ENCODE measurements around the gene B4GALT3. TPM values are rescaled to one million over a fixed set of nuclear protein-coding genes. Genes with fewer than 3 reads are reported as not detected.

Gene B4GALT3
- total and polyA plus RNA-seq, 11 donors, result 13.4 to 40.8 (median 22.4) TPM

DNA sequence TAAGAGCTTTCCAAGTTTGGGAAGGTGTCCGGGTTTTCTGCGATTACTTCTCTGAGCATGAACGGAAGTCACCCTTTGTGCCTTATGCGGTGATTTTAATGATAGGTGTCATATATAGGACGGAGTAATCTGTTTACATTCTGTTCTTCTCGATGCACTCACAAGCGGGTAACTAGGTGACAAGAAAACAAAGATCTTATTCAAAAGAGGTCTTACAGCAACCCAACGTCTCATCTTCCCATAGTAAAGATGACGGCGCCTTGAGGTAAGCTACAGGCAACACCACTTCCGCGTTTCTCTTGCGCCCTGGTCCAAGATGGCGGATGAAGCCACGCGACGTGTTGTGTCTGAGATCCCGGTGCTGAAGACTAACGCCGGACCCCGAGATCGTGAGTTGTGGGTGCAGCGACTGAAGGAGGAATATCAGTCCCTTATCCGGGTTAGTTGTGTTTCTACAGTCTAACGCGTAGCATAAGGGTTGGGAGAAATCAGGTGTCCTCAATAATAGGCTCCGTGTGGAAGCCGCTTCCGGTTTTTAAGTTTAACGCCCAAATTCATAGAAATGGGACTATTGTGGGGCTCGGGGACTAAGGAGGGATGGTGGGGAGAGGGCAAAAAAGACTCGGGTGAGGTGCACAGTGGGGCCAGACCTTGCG is 23.5 kb downstream of the B4GALT3 start, which contains the start of gene UFC1:
Gene UFC1, plus strand, starts transcription at position 297 of the 656 bp plus-strand sequence. Its CDS starts 20 bp downstream, at position 317.
- peak within 1 kb of the TSS; percentile 79 to 99 (median 94) for H3K27ac ChIP-seq
- whole genome bisulfite sequencing, 4 donors, result 0 to 2% (median 1%) methylated on average over 33 of the region's 33 CpGs
- H3K36me3 ChIP-seq, result peaks cover 0 to 22% (median 15%) of the 10 kb centered on the region in 9 donors
- H3K9me3 ChIP-seq, result no peaks in the 10 kb centered on the region
- DNase-seq (peak; percentile 80 to 87 (median 84)), ATAC-seq (peak; percentile 90 to 95 (median 94))
- TF ChIP-seq, protein P1, sequence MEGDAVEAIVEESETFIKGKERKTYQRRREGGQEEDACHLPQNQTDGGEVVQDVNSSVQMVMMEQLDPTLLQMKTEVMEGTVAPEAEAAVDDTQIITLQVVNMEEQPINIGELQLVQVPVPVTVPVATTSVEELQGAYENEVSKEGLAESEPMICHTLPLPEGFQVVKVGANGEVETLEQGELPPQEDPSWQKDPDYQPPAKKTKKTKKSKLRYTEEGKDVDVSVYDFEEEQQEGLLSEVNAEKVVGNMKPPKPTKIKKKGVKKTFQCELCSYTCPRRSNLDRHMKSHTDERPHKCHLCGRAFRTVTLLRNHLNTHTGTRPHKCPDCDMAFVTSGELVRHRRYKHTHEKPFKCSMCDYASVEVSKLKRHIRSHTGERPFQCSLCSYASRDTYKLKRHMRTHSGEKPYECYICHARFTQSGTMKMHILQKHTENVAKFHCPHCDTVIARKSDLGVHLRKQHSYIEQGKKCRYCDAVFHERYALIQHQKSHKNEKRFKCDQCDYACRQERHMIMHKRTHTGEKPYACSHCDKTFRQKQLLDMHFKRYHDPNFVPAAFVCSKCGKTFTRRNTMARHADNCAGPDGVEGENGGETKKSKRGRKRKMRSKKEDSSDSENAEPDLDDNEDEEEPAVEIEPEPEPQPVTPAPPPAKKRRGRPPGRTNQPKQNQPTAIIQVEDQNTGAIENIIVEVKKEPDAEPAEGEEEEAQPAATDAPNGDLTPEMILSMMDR (IDR thresholded peaks at IDR 0.05), result no peak
- peak in 1 of 2 donors; percentile 33 for TF ChIP-seq POLR2A (IDR thresholded peaks at IDR 0.05)
- H3K27me3 ChIP-seq, result no peaks in the 10 kb centered on the region
- peak within 1 kb of the TSS; percentile 59 to 93 (median 80) for H3K4me3 ChIP-seq
- H3K4me1 ChIP-seq, result peaks cover 0 to 27% (median 11%) of the 10 kb centered on the region in 12 donors
- intact Hi-C loops (cut with DNase I), result loop anchor here in 2 of 10 donors (1.0 to 5.0 kb wide), 2 partner anchors 21 to 157 kb away; no protein-coding TSS in a partner anchor

DNA sequence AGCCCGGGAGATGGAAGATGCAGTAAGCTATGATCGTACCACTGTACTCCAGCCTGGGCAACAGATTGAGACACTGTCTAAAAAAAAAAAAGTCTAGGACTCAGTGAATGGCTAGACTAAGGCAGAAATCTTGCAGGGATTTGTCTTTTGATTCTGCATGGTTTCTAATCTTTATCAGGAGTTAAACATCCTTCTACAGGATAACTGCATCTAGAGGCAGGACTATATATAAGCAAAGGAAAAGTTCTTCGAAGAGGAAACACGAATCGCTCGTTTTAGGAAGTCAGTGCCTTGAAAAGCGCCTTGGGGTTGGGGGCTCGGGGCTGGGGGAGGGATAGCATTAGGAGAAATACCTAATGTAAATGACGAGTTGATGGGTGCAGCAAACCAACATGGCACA is 24.1 kb downstream of the B4GALT3 start:
- ATAC-seq (no peak), DNase-seq (no peak)
- Histone ChIP-seq H3K9me3 (no peaks in the 10 kb centered on the region), H3K27me3 (no peaks in the 10 kb centered on the region), H3K4me1 (peaks cover 0 to 21% (median 8%) of the 10 kb centered on the region in 12 donors), H3K27ac (peak overlapping the region; percentile 79 to 99 (median 94)), H3K36me3 (peaks cover 0 to 16% (median 13%) of the 10 kb centered on the region in 9 donors), H3K4me3 (peak overlapping the region; percentile 59 to 93 (median 80))
- intact Hi-C loops (cut with DNase I), result loop anchor here in 2 of 10 donors (1.0 to 5.0 kb wide), 2 partner anchors 20 to 156 kb away; no protein-coding TSS in a partner anchor
- TF ChIP-seq, protein P1 (IDR thresholded peaks at IDR 0.05), result no peak
- TF ChIP-seq POLR2A (IDR thresholded peaks at IDR 0.05), result no peak
- WGBS, 4 donors, result 19 to 25% (median 24%) methylated on average over 9 of the region's 9 CpGs

DNA sequence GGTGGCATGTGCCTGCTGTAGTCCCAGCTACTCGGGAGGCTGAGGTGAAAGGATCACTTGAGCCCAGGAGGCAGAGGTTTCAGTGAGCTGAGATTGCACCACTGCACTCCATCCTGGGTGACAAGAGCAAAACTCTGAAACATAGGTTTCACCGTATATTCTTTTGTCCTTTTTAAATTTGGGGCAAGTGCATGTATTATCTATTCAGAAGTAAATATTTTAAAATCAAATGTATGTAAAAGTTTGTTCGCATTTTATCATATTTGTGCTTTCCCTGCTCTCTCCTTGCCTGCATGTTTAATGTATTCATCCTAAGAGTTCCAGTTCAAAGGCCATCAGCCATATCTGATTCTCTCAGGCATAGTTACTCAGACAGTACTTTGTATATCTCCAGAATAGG is 31.5 kb downstream of the B4GALT3 start:
- Histone ChIP-seq H3K36me3 (no peaks in the 10 kb centered on the region), H3K27me3 (no peaks in the 10 kb centered on the region), H3K4me3 (no peak overlapping the region), H3K9me3 (no peaks in the 10 kb centered on the region), H3K27ac (no peak overlapping the region), H3K4me1 (no peaks in the 10 kb centered on the region)
- WGBS, 4 donors, result 75 to 83% (median 80%) methylated on average over 3 of the region's 3 CpGs
- DNase-seq, result no peak
- TF ChIP-seq, protein P1 (IDR thresholded peaks at IDR 0.05), result no peak
- TF ChIP-seq POLR2A (IDR thresholded peaks at IDR 0.05), result no peak
- no peak for ATAC-seq
- intact Hi-C loops (cut with DNase I), result loop anchor here in 1 of 10 donors (10.0 kb wide), 1 partner anchor 471 kb away; no protein-coding TSS in a partner anchor

DNA sequence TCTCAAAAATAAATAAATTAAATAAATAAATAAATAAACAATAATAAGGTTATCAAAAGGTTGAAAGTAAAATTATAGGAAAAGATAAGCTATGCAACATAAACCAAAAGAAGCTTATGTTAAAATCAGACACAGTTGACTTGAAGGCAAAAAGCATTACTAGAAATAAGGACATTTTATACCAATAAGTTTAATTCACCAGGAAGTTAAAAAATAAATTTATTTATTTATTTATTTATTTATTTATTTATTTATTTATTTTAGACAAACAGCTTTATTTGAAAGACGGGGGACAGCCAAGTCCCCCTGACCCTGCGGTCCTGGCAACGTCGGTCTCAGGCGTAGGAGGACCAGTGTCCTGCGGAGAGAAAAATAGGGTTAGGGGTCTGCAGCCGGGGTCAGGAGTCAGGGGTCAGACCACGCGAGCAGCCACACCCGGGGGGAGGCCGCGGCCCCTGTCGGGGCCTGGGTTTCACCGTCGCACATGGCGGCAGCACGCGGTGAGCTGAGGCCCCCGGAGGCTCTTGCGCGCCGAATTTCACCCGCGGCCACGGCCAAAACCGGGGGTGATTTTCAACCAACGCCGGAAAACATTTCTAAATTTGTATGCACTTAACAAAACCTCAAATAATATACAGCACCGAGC is 36.4 kb downstream of the B4GALT3 start:
- Histone ChIP-seq H3K27ac (no peak overlapping the region), H3K9me3 (no peaks in the 10 kb centered on the region), H3K4me1 (peaks cover 0 to 31% (median 0%) of the 10 kb centered on the region in 12 donors), H3K27me3 (no peaks in the 10 kb centered on the region), H3K36me3 (no peaks in the 10 kb centered on the region), H3K4me3 (no peak overlapping the region)
- no peak for ATAC-seq
- 94 to 96% (median 95%) methylated on average over 29 of the region's 29 CpGs for WGBS, 4 donors
- no peak for DNase-seq
- TF ChIP-seq, protein P1 (IDR thresholded peaks at IDR 0.05), result no peak
- TF ChIP-seq POLR2A (IDR thresholded peaks at IDR 0.05), result no peak
- intact Hi-C loops (cut with DNase I), result loop anchor here in 1 of 10 donors (10.0 kb wide), 1 partner anchor 466 kb away; no protein-coding TSS in a partner anchor

Data from heart left ventricle (tissue), 16 donors.